ENCODE data around the gene ANKS1B.

- no peak for TF ChIP-seq TAF1 (IDR thresholded peaks at IDR 0.05; ENCODE audit: low read depth)
- no peak for TF ChIP-seq REST (IDR thresholded peaks at IDR 0.05; ENCODE audit: low read depth)
- TF ChIP-seq YY1 (IDR thresholded peaks at IDR 0.05; ENCODE audit: low read depth), result no peak
- TF ChIP-seq ZBTB7A (IDR thresholded peaks at IDR 0.05; ENCODE audit: low read depth), result no peak
- TF ChIP-seq EP300 (IDR thresholded peaks at IDR 0.05; ENCODE audit: borderline replicate concordance), result no peak
- TF ChIP-seq EGR1 (IDR thresholded peaks at IDR 0.05), result no peak
- TF ChIP-seq CEBPB (IDR thresholded peaks at IDR 0.05), result no peak
- no peak for TF ChIP-seq NFIC (IDR thresholded peaks at IDR 0.05)
Measured at GRCh38 chr12:99261256-99261655, 723.5 kb downstream of the ANKS1B start.
